NB4 (cell line): ENCODE results near the gene LAMB1.

Source experiments
- DNase-seq: peaks from one replicate; pipeline ENCODE4 v3.0.0; 2010; ENCODE audit warnings: low read depth
- H3K4me3 ChIP-seq: one replicate; pipeline ENCODE4 v1.5.1; 2011; ENCODE audit warnings: mild to moderate bottlenecking, low read depth, low read length, moderate library complexity
- CTCF ChIP-seq: IDR thresholded peaks from one replicate; pipeline ENCODE4 v1.5.1; 2012; ENCODE audit warnings: low read depth, low read length
- MAX ChIP-seq: IDR thresholded peaks from 2 replicates; pipeline ENCODE4 v1.6.1; 2011; ENCODE audit warnings: low read depth, low read length
- MYC ChIP-seq: IDR thresholded peaks from 2 replicates; pipeline ENCODE4 v1.6.1; 2011; ENCODE audit warnings: low read depth, low read length
- POLR2A ChIP-seq: IDR thresholded peaks from 2 replicates; pipeline ENCODE4 v1.6.1; 2011; ENCODE audit warnings: mild to moderate bottlenecking; ENCODE audit not compliant: insufficient read length; ENCODE audit errors: extremely low read depth

The LAMB1 gene

GRCh38 chr7:107874605-107875446, 128.1 kb downstream of the LAMB1 start:
- TF ChIP-seq MYC (peak; percentile 40; the same call in 1 of the 2 replicates), POLR2A (no peak), CTCF (peak; percentile 67), MAX (peak; percentile 59; the same call in 1 of the 2 replicates)
- no peak overlapping the region for H3K4me3 ChIP-seq
- DNase-seq, result peak; percentile 84

GRCh38 chr7:107874111-107874510, 128.8 kb downstream of the LAMB1 start:
- DNase-seq, result no peak
- H3K4me3 ChIP-seq, result no peak overlapping the region
- TF ChIP-seq POLR2A (no peak), CTCF (no peak), MAX (no peak), MYC (no peak)
